Activated naive CD8-positive, alpha-beta T cell treated with anti-CD3 and anti-CD28 coated beads, Interleukin-2, amount 50 U/mL, for 24 hours (primary cell): ENCODE measurements around the gene ALG14.
"Not testable (repeated sequence)": the region's sequence is repeated elsewhere in the genome, so short reads cannot be mapped to it uniquely, and the experiment has no call there.

Experiments used
- ATAC-seq: fragments of 150-1000 bp; cut with Tn5 transposase; one replicate; pipeline ENCODE4 v1.10.0; 2021
- DNase-seq: peaks from one replicate; pipeline ENCODE4 v3.0.0; 2021
- H3K27ac Mint-ChIP-seq: one replicate; pipeline ENCODE4 v1.8.0; 2021; ENCODE audit warnings: mild to moderate bottlenecking, mixed read lengths
- H3K27me3 Mint-ChIP-seq: one replicate; pipeline ENCODE4 v1.8.0; 2021; ENCODE audit warnings: mixed read lengths
- H3K36me3 Mint-ChIP-seq: one replicate; pipeline ENCODE4 v1.8.0; 2021; ENCODE audit warnings: low read depth, mixed read lengths
- H3K4me1 Mint-ChIP-seq: one replicate; pipeline ENCODE4 v1.8.0; 2021; ENCODE audit warnings: mixed read lengths
- H3K4me3 Mint-ChIP-seq: one replicate; pipeline ENCODE4 v1.8.0; 2021; ENCODE audit warnings: mild to moderate bottlenecking, moderate library complexity, mixed read lengths
- H3K9me3 Mint-ChIP-seq: one replicate; pipeline ENCODE4 v1.8.0; 2021; ENCODE audit warnings: mixed read lengths

ALG14 gene

DNA sequence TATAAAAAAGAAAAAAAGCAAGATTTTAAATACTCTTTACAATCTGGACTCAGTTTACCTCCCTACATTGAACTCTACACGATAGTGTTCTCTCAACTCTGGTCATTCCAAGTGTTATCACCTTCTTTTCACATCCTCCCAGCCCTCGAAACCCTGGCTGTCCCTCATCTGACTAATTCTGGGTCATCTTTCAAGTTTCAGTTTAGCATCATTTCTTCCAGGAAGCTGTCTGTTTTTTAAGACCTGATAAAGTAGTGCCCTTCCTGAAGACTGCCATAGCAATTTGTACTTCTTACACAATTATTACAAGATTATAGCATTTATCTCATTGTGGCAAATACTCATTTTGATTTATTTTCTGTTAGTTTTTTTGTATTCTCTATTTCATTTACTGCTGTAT is 1.2 kb downstream of the ALG14 start:
- no peak for DNase-seq
- H3K27ac Mint-ChIP-seq: no peak overlapping the region
- H3K9me3 Mint-ChIP-seq: no peaks in the 10 kb centered on the region
- peak overlapping the region; percentile 97 for H3K4me3 Mint-ChIP-seq
- H3K27me3 Mint-ChIP-seq: peaks cover under 1% of the 10 kb centered on the region
- ATAC-seq: no peak
- H3K36me3 Mint-ChIP-seq: peaks cover 2% of the 10 kb centered on the region
- H3K4me1 Mint-ChIP-seq: peaks cover 27% of the 10 kb centered on the region

DNA sequence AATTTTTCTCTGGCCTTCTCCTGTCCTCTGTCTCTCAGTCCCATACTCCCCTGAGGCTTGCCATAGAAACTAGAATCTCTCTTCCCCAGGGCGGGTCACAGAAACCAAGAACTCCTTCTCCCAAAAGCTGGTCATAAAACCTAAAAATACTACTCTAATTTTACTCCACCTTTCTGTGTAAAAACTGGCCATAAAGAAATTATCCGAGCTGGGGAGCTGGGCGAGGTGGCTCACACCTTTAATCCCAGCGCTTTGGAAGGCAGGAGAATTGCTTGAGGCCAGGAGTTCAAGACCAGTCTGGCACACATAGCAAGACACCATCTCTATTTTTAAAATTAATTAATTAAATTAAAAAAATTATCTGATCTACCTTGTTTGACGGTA is 3.0 kb downstream of the ALG14 start:
- Mint-ChIP-seq H3K36me3 (peaks cover 2% of the 10 kb centered on the region), H3K27ac (no peak overlapping the region), H3K4me3 (no peak overlapping the region), H3K9me3 (no peaks in the 10 kb centered on the region), H3K4me1 (peaks cover 27% of the 10 kb centered on the region), H3K27me3 (no peaks in the 10 kb centered on the region)
- no peak for DNase-seq
- ATAC-seq: no peak

DNA sequence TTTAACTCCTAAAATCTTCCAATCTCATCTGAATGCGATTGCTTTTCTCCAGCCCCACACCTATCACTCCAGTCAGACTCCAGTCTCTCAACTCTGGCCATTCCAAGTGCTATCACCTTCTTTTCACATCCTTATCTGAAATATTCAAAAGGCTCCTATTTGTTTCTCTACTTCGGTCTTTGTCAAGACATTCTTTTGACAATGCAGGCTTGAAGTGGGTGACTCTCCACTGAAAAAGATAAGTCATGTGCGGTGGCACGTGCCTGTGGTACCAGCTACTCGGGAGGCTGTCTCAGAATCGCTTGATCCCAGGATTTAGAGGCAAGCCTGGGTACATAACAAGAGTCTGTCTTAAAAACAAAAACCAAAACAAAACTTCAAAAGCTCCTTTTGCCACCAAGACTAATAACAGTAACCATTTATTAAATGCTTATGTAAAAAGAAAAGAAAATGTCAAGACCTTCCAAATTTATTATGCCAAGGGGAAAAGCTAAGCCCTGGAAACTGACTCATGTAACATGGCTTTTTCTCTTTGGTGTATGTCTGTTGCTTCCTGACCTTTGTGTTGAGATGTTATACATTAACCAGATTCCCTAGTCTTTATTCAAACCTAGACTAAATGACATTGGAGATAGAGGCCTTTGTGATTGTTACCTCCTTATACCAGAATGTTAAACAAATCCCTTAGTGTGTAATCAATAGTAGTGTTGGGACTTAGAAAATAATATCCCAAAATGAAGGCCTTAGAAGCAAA is 3.6 kb downstream of the ALG14 start:
- Mint-ChIP-seq H3K27me3 (no peaks in the 10 kb centered on the region), H3K27ac (no peak overlapping the region), H3K4me3 (no peak overlapping the region), H3K9me3 (no peaks in the 10 kb centered on the region), H3K4me1 (peaks cover 27% of the 10 kb centered on the region), H3K36me3 (peaks cover 5% of the 10 kb centered on the region)
- no peak for DNase-seq
- ATAC-seq: no peak

DNA sequence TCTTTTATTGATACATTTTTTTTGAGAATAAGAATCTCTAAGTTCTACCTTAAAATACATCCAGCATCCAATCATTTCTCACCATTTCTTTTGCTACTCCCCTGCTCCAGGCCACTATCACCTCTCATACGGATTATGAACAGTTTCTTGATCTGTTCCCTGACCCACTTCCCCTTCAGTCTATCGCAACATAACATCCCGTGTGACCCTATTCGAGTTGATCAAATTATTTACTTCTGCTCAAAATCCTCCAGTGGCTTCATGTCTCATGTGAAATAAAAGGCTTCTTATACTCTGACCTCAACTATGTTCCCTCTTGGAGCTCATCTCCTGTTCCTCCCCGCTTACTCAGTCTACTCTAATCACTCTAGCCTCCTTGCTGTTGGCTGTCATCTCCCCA is 5.2 kb downstream of the ALG14 start:
- Mint-ChIP-seq H3K36me3 (peaks cover 20% of the 10 kb centered on the region), H3K27ac (no peak overlapping the region), H3K4me1 (peaks cover 18% of the 10 kb centered on the region), H3K9me3 (no peaks in the 10 kb centered on the region), H3K27me3 (no peaks in the 10 kb centered on the region), H3K4me3 (no peak overlapping the region)
- no peak for DNase-seq
- ATAC-seq: no peak

DNA sequence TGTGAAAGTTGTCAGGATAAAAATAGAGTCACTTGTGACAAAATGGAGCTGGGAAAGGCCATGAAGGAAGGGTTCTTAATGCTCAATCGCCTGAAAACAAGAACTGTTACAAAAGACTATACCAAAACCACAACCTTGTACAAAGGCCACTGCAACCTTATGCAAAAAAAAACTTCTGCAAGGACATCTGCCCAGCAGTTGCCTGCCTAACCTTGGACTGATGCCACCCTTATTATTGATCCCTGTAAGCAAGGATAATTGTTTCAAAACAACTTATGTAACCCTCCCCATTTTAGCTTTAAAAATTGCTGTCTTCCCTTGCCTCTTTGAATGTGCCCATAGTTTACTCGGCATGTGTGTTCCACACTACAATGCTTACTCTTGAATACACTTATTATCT is 5.7 kb downstream of the ALG14 start:
- ATAC-seq (no peak), DNase-seq (no peak)
- Mint-ChIP-seq H3K4me3 (no peak overlapping the region), H3K36me3 (peaks cover 22% of the 10 kb centered on the region), H3K27ac (no peak overlapping the region), H3K4me1 (peaks cover 13% of the 10 kb centered on the region), H3K27me3 (no peaks in the 10 kb centered on the region), H3K9me3 (no peaks in the 10 kb centered on the region)

DNA sequence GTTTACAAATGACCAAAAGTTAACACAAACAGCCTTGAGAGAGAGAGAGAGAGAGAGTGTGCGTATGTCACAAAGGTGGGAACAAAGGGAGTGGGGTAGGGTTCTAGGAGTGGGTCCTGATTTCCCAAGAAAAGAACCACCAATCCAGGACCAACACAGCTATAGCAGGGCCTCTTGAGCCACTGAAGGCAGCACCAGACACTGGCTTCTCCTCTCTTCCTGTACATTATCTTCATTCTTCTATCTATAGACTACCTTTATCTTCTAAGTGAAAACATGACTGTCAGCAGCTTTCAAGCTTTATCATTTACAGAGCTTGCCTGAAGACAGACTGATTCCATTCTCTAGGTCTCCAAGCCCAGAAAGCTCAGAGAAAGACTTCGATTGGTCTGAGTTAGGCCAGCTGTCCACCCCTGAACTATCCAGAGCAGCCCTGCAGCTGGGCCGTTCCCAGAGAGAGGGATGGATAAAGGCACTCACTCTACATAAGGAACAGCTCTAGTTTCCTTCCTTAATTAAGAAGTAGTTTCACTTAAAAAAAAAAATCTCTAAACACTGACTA is 11.2 kb downstream of the ALG14 start:
- ATAC-seq: no peak
- H3K27ac Mint-ChIP-seq: no peak overlapping the region
- no peak overlapping the region for H3K4me3 Mint-ChIP-seq
- H3K9me3 Mint-ChIP-seq: no peaks in the 10 kb centered on the region
- H3K36me3 Mint-ChIP-seq: peaks cover 20% of the 10 kb centered on the region
- no peaks in the 10 kb centered on the region for H3K4me1 Mint-ChIP-seq
- no peaks in the 10 kb centered on the region for H3K27me3 Mint-ChIP-seq
- DNase-seq: no peak

DNA sequence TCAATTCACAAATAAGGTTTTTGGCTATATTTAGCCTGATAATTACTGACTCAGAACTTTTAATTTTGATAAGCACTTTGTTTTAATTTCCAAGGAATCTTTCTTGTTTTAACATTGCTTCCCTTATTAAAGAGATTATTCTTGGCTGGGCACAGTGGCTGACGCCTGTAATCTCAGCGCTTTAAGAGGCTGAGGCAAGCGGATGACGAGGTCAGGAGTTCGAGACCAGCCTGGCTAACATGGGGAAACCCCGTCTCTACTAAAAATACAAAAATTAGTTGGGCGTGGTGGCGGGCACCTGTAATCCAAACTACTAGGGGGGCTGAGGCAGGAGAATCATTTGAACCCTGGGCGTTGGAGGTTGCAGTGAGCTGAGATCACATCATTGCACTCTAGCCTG is 13.8 kb downstream of the ALG14 start:
- ATAC-seq (no peak), DNase-seq (no peak)
- H3K27me3 Mint-ChIP-seq: no peaks in the 10 kb centered on the region
- no peaks in the 10 kb centered on the region for H3K9me3 Mint-ChIP-seq
- H3K4me3 Mint-ChIP-seq: no peak overlapping the region
- H3K4me1 Mint-ChIP-seq: no peaks in the 10 kb centered on the region
- H3K27ac Mint-ChIP-seq: no peak overlapping the region
- H3K36me3 Mint-ChIP-seq: peaks cover 19% of the 10 kb centered on the region

DNA sequence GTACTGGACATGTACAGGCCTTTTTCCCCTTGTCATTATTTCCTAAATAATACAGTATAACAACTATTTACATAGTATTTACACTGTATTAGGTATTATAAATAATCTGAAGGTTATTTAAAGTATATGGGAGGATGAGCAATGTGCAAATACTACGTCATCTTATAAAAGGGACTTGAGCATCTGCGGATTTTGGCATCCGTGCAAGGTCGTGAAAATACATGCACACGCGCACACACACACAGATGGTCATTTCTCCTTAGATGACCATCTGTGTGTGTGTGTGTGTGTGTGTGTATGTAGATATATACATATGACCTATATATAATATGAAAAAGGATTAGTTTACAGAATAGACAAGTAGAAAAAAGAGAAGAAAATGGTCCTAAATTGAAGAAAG is 15.4 kb downstream of the ALG14 start:
- DNase-seq (no peak), ATAC-seq (no peak)
- H3K4me3 Mint-ChIP-seq: no peak overlapping the region
- H3K9me3 Mint-ChIP-seq: no peaks in the 10 kb centered on the region
- H3K36me3 Mint-ChIP-seq: peaks cover 3% of the 10 kb centered on the region
- H3K27ac Mint-ChIP-seq: no peak overlapping the region
- no peaks in the 10 kb centered on the region for H3K4me1 Mint-ChIP-seq
- H3K27me3 Mint-ChIP-seq: no peaks in the 10 kb centered on the region

DNA sequence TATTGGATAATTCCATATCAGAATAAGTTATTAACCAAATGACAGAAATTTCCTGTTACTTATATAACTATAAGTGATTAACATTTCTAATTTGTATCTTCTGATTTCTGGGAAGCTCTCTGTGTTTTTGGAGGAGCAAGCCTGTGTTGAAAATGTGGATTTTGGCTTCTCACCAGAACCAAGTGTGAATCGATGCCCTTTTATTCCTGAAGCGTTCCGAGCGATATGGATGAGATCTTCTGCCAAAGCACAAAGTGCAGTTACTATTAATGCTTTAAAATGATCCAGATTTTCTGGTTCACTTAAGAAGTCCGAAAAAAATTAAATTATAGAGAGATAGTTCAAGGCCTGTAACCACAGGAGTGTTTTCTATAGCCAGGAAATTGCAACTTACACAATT is 22.8 kb downstream of the ALG14 start:
- no peaks in the 10 kb centered on the region for H3K36me3 Mint-ChIP-seq
- no peaks in the 10 kb centered on the region for H3K9me3 Mint-ChIP-seq
- ATAC-seq: no peak
- no peak overlapping the region for H3K27ac Mint-ChIP-seq
- no peak overlapping the region for H3K4me3 Mint-ChIP-seq
- no peaks in the 10 kb centered on the region for H3K27me3 Mint-ChIP-seq
- no peaks in the 10 kb centered on the region for H3K4me1 Mint-ChIP-seq
- DNase-seq: no peak

DNA sequence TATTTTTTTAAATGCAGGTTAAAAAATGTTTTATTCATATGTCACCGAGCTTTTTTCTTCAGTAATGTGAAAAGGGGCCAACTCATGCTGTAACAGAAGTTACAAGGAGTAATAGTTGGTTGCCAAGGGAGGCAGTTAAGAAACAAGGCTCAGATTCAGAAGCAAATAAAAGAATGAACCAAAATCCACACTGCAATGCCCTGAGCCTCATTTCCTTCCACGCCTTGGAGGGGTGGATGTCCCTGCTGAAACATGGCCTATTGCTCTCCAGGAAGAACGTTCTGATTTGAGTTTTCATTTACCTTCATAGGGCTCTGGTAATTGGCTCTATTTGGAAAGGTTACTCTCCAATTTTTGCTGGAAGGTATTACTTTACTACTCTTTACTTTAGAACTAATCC is 24.4 kb downstream of the ALG14 start:
- H3K27ac Mint-ChIP-seq: no peak overlapping the region
- no peaks in the 10 kb centered on the region for H3K4me1 Mint-ChIP-seq
- H3K9me3 Mint-ChIP-seq: no peaks in the 10 kb centered on the region
- ATAC-seq (no peak), DNase-seq (no peak)
- H3K36me3 Mint-ChIP-seq: no peaks in the 10 kb centered on the region
- H3K4me3 Mint-ChIP-seq: no peak overlapping the region
- H3K27me3 Mint-ChIP-seq: no peaks in the 10 kb centered on the region

DNA sequence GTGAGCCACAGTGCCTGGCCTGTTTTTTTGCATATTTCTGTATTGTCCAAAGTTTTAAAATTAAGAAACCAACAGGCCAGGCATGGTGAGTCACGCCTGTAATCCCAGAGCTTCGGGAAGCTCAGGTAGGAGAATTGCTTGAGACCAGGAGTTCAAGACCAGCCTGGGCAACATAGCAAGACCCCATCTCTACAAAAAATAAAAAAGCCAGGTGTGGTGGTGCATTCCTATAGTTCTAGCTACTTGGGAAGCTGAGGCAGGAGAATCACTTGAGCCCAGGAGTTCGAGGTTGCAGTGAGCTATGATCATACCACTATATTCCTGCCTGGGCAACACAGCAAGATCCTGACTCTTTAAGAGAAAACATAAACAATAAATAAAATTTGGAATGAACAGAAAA is 25.1 kb downstream of the ALG14 start:
- H3K27ac Mint-ChIP-seq, H3K9me3 Mint-ChIP-seq, H3K4me1 Mint-ChIP-seq, H3K27me3 Mint-ChIP-seq, H3K36me3 Mint-ChIP-seq, DNase-seq, H3K4me3 Mint-ChIP-seq, ATAC-seq: not testable (repeated sequence)

DNA sequence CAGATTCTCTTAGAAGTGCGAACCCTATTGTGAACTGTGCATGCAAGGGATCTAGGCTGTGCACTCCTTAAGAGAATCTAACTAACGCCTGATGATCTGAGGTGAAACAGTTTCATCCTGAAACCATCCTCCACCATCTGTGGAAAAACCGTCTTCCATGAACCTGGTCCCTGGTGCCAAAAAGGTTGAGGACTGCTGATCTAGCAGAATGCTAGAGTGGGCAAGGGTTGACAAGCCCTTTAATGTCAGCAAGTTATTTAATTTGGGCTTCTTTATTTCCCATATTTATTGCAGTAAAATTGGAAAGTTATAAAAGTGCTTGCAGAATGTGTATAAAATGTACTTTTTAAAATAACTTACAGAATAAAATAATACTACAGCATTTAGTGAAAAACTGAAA is 26.4 kb downstream of the ALG14 start:
- Mint-ChIP-seq H3K9me3 (no peaks in the 10 kb centered on the region), H3K4me3 (no peak overlapping the region), H3K27me3 (no peaks in the 10 kb centered on the region), H3K4me1 (no peaks in the 10 kb centered on the region), H3K36me3 (no peaks in the 10 kb centered on the region), H3K27ac (no peak overlapping the region)
- ATAC-seq: no peak
- DNase-seq: no peak

DNA sequence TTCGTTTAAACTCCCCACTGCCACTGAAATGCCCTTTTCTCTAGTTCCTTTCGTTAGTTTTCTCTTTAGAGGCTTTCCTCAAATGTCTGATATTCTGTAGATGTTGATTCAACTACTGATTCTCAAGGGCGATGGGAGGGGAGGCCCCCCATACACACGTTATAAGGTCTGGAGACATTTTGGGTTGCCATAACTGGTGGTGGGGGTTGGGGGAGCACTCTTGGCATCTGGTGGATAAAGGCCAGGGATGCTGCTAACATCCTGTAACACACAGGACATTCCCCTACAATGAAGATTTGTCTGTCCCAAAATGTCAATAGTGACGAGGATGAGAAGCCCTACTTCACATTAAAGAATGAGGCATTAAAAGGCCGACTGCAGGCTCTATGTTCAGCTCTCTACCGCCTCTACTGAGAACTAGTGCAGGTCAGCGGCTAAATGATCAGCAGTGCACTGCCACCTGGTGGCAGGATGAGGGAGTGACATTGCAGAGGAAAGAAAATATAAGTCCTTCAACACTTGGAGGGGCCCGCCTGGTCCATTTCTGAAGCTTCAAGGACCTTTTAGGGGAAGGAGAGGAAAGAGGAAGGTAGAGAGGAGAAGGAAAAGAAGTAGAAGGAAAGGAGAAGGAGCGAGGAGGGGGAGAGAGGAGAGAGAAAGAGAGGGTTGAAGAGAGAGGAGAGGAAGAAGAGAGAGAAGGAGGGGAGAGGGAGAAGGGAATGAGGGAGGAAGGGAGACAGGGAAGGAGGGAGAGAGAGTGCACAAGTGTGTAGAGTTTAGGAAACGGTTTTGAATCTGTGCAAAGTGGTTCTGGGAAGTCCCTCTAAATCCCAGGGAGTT is 29.4 kb downstream of the ALG14 start:
- ATAC-seq (peak; percentile 88), DNase-seq (peak; percentile 74)
- Mint-ChIP-seq H3K27me3 (no peaks in the 10 kb centered on the region), H3K9me3 (no peaks in the 10 kb centered on the region), H3K36me3 (no peaks in the 10 kb centered on the region), H3K4me1 (no peaks in the 10 kb centered on the region), H3K27ac (no peak overlapping the region), H3K4me3 (no peak overlapping the region)

DNA sequence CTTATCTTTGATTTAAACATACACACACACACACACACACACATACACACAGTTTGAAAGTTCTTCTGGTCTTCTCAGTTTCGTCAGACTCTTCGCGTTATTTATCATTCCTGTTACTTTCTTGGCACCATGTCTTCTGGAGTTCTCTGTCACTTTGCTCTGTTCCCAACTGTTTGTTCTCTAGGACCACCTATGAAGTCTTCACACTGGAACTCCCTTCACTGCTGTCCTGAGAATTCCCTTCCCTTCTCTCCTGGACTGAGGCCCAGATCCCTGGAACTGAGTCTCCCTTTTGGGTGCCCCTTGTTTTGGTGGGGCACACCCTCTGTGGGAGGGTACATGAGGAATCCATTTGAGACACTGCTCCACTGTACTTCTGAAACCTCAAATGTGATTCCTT is 30.5 kb downstream of the ALG14 start:
- DNase-seq: no peak
- Mint-ChIP-seq H3K9me3 (no peaks in the 10 kb centered on the region), H3K27ac (no peak overlapping the region), H3K4me3 (no peak overlapping the region), H3K36me3 (no peaks in the 10 kb centered on the region), H3K4me1 (no peaks in the 10 kb centered on the region), H3K27me3 (no peaks in the 10 kb centered on the region)
- no peak for ATAC-seq

DNA sequence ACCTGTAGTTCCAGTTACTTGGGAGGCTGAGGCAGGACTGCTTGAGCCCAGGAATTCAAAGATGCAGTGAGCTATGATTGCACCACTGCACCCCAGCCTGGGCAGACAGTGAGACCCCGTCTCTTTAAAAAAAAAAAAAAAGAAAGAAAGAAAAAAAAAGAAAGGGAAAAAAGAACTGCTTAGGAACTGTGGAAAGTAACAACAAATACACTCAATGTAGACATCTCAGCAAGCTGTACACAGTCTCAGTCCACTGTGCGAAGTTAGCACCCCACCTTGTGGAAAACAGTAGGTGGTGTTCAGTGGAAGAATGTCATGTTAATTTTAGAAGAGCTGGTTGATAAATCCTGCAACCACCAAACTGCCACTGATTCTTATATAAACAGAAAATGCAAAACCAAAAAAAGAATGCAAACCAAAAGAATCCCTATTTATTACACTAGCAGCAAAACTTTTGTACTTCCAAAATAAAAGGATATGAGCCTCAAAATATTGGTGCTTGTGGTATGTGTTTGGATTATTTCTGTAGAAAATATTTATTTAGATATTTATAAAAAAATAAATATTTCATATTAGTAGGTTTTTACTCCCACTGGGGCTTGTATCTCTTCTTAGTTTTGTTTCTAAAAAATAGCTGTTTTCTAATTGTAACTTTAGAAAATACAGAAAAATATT is 31.1 kb downstream of the ALG14 start:
- ATAC-seq: no peak

More for the DNA sequence above, 31.1 kb downstream of the ALG14 start:
- no peaks in the 10 kb centered on the region for H3K9me3 Mint-ChIP-seq
- no peak overlapping the region for H3K27ac Mint-ChIP-seq
- no peaks in the 10 kb centered on the region for H3K36me3 Mint-ChIP-seq
- no peaks in the 10 kb centered on the region for H3K27me3 Mint-ChIP-seq
- DNase-seq: no peak
- H3K4me3 Mint-ChIP-seq: no peak overlapping the region
- H3K4me1 Mint-ChIP-seq: no peaks in the 10 kb centered on the region
